COLO668 (cell line): ENCODE measurements around the gene LRRC23.
A peak's percentile ranks its signal among the peaks of the same experiment; 100 is the strongest.

Experiments used
- DNase-seq: peaks from one replicate; lab custom pipeline; 2025; ENCODE audit not compliant: unreplicated experiment; lab: John Stamatoyannopoulos, UW

Gene LRRC23

GRCh38 chr12:6943389-6943721, 38.7 kb downstream of the LRRC23 start:
- DNase-seq, result peak; percentile 60

- DNase-seq, result peak; percentile 81
Measured at GRCh38 chr12:6943722-6944380, 39.2 kb downstream of the LRRC23 start, which contains the start of the genes C12orf57 and RNU7-1. C12orf57 (plus strand) TSS chr12:6944022; CDS start chr12:6944122, 100 bp downstream. RNU7-1 (plus strand) TSS chr12:6943816.

- DNase-seq, result peak; percentile 90
Measured at GRCh38 chr12:6944381-6945186, 40.0 kb downstream of the LRRC23 start.

DNA sequence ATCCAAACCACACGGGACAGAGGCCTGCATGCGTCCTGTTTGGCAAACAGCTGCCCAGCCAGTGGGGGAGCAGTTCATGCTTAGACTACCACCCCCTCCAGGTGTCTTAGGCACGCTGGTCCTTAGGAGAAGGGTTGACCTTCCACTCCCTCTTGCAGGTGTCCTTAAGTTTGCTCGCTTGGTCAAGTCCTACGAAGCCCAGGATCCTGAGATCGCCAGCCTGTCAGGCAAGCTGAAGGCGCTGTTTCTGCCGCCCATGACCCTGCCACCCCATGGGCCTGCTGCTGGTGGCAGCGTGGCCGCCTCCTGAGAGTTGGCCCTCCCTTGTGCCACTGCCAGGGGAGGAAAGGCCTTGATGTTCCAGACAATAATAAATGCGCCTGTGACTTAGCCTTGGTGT, 41.0 kb downstream of the LRRC23 start:
- DNase-seq, result peak; percentile 16

DNA sequence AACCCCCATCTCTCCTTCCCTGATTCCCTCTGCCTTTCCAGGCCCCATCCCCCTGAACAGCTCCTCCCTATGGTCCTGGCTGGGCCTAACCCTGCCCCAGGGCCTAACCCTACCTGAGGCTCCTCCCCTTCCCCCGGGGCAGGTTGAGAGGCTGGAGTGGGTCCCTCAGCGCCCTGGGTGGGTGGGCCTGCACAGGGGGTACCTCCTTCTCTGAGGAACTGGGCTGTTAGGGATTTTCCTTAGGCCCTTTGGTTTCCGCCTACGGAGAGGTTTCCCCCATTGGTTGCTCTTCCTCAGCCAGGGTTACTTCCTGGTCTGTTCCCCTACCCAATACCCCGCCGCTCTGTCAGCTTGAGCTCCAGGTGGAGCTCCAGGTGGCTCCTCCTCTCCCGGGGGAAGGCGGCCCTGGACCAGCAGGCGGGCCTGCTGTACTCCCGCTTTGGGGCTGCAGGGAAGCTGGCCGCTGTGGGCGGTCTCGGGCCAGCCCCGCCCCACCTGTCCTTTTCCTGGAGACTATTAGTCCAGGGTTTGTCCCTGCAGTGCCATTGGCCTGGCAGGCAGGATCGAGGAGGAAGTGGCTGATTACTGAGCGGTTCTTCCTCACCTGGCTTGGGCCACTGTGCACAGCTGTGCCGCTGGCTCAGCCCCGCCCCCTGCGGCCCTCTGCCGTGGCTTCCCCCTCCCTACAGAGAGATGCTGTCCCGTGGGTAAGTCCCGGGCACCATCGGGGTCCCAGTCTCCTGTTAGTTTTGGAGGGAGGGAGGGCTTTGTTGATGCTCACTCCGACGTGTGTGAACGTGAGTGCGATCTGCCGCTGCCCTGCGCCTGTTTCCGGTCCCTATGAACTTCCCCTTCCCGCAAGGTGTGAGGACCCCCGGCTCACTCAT, 41.7 kb downstream of the LRRC23 start:
- DNase-seq, result peak; percentile 94

DNA sequence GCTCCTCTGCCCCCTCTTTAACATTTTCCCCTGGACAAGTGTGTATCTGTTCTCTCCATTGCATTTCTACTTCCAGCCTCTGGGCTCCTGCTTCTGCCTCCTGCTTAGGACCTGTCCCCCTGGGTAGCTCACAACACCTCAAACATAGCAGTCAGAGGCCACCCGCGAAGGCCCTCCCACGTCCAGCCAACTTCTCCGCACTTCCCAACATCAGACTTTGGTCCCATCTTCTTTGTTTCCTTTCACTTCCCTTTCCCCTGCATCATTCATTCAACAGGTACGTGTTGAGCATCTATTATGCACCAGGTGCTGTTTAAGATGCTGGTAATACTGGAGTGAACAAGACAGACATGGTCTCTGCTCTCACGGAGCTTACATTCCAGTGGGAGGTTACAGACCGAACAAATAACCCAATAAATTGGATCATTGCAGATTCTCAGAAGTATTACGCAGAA, 42.3 kb downstream of the LRRC23 start:
- DNase-seq, result no peak

DNA sequence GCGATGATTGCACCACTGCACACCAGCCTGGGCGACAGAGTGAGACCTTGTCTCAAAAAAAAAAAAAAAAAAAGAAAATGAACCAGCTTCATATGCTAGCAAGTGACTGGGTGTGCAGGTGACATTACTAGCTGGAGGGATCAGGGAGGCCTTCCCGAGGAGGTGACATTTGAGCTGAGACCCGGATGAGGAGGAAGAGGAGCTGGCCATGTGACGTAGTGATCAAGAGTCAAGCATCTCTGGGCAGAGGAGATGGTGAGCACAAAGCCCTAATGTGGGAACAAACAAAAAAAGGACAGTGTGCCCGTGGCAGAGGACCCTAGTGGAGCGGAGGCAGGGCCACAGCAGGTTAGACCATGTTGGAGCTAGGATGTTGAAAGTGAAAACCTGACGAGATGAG, 43.0 kb downstream of the LRRC23 start:
- DNase-seq, result no peak

GRCh38 chr12:6948873-6949594, 44.4 kb downstream of the LRRC23 start:
- no peak for DNase-seq

DNA sequence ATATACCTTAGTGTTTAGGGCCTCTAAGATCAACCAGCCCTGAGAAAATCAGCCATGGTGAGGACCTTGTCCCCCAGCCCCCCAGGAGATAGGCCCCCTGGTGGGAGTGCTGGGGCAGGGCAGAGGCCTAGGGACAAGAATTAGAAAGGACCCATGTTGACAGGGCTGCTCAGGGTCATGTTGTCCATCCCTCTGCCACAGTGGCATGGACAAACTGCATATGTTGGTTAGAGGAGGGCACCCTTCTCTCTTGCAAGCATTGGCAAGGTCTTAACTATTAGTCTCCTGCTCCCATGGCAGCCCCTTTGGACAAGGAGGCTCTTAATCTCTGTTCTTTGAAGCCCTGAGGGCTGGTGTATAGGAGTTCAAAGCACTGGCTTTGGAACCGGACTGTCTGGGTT, 45.8 kb downstream of the LRRC23 start:
- no peak for DNase-seq

DNA sequence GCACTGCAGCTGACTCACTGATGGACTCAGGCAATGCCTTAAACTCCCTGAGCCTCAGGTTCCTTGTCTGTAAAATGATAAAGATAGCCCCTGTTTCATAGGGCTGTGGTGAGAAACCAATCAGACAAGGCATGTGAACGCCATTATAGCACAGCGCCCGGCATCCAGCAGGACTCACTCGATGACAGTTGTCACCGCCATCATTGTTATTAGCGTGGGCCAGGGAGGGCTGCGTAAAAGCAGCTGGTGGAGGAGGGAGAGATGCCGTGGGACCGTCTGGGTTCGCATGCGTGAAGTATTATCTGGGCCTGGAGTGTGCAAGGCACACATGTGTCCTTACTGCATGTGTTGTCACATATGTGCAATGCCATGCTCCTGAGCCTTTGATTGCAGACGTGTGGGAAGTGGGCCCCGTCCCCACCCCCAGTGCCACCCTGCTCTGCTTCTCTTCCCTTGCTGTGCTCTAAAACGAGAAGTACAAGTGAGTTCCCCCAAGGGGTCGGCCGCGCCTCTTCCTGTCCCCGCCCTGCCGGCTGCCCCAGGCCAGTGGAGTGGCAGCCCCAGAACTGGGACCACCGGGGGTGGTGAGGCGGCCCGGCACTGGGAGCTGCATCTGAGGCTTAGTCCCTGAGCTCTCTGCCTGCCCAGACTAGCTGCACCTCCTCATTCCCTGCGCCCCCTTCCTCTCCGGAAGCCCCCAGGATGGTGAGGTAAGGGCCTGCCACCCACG, 46.4 kb downstream of the LRRC23 start, which contains the start of gene PTPN6:
Gene PTPN6 (plus strand): TSS at position 546 of the 730 bp plus-strand sequence. CDS start 157 bp downstream, at position 703.
- DNase-seq, result no peak

DNA sequence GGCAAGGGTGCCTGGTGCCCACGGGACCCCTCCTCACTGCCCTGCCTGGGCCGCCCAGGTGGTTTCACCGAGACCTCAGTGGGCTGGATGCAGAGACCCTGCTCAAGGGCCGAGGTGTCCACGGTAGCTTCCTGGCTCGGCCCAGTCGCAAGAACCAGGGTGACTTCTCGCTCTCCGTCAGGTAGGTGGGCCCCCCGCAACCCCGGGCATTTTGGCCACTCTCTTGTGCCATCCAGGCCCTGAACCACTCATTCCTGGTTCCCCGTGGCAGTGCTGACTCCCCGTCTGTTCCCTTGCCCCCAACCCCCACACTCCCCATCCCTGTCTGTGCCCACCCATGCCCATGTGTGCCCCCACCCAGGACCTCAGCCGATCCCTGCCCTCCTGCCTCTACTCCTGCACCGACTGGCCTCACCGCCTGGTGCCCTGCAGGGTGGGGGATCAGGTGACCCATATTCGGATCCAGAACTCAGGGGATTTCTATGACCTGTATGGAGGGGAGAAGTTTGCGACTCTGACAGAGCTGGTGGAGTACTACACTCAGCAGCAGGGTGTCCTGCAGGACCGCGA, 47.0 kb downstream of the LRRC23 start:
- no peak for DNase-seq

GRCh38 chr12:6952121-6952862, 47.7 kb downstream of the LRRC23 start:
- no peak for DNase-seq

DNA sequence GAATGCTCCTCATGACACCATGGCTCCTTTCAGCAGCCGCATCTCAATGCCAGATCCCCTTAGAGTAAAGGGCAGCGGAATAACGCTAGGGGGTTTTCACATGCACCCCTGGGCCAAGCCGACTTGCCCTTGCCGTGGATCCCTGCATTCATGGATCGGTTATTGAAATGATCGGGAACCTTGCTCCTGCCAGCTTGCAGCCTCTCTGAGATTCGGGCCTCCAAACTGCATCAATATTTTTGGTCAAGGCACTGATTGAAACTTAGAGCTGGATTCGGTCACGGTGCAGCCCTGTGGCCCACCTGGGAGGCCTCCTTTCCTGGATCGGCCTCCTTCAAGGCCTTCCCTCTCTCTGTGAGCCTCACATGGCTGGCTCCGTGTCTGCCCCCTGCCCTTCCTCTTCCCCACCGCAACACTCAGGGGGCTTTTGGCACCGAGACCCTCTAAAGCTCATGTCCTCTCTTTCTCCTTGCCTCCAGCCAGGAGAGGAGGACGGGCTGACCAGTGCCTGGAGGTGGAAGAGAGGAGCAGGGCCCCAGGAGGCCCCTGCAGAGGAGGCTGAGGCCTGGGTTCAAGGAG, 48.3 kb downstream of the LRRC23 start:
- no peak for DNase-seq

DNA sequence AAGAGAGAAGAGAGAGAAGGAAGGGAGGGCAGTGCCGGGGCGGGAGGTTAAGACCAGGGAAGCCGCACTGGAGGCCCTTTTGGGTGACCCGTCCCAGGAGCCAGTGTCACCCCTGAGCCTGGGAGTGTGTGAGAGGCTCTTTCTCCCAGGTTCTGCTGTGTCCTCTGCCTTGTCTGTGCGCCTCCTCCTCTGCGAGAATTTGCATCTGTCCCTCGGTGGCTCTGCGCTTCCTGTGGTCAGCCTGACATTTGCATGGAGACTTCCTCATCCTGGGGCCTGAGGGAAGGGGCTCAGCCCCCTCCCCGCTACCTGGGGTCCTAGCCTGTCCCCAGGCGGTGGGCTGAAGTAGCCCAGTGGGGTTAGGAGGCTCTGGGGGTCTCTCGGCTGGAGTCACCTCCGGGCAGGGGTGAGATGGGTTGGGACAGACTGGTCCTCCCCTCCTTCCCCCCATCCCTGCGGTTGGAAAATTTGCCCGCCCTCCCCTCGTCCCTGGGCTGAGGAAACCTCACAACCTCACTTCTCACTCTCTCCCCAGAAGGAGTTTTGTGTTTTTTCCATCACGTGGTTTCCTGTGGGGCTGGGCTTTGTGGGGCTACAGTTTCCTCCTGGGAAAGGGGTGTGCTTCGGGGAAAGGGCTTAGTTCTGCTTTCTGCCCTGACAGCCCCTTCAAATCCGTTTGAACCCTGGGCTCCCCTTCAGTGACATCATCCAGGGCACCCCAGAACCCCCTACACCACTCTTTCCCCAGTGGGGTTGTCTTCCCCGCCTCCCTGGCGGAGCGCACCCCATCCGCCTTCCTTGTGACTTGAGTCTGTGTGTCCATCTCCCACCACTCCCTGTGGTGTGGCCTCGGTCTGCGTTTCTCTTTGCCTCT, 49.1 kb downstream of the LRRC23 start:
- no peak for DNase-seq

GRCh38 chr12:6954316-6955107, 49.9 kb downstream of the LRRC23 start:
- DNase-seq, result no peak

DNA sequence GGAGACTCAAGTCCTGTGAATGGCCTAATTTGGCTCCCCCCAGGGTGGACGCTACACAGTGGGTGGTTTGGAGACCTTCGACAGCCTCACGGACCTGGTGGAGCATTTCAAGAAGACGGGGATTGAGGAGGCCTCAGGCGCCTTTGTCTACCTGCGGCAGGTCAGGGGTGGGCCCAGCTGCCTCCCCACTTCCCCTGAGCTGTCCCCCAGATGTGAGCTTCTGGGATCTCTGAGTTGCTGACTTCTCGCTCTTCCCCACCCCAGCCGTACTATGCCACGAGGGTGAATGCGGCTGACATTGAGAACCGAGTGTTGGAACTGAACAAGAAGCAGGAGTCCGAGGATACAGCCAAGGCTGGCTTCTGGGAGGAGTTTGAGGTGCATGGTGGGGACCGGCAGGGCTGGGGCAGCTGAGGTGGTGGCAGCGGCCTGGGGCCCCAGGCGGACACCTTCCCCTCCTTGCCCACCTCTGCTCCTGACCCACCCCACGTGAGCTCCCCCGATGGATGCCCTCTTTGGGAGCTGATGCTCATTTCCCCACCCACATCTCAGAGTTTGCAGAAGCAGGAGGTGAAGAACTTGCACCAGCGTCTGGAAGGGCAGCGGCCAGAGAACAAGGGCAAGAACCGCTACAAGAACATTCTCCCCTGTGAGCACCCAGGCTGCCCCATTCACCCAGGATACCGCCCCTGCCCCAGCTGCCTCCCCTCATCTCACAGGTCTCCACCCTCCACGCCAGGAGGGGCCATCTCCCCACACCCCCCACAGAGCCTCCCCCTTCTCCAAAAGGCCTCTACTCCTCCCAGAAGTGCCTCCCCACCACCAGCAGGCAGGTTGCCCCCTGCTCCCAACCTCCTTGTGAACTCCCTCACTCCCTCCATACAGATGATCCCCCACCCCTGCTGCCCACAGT, 50.7 kb downstream of the LRRC23 start:
- DNase-seq, result no peak
